ENCODE data around the gene KRTAP13-2.

DNA sequence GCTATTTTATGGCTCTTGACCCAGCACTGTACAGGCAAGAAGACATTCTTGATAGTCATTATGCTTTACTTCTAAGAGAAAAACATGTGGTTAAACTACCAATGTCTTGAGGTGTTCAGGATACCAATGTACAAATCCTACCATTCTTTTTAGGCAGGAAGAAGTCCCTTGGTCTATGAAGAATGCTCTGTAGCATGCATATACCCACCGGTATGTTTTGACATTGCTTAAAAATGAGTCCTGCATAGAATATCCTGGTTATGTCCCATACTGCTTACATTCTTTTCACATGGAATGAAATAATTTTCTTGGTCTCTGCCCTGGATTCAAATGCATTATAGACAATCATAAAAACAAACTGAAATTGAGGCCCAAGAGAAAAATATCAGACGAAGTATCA, 39.4 kb downstream of the KRTAP13-2 start:
- TF ChIP-seq EZH2 (IDR thresholded peaks at IDR 0.05; ENCODE audit: borderline replicate concordance, insufficient read depth, low read length, poor library complexity, severe bottlenecking) (no peak), CTCF (IDR thresholded peaks at IDR 0.05; ENCODE audit: poor library complexity, severe bottlenecking) (no peak), TAF1 (IDR thresholded peaks at IDR 0.05; ENCODE audit: low read depth) (no peak), MXI1 (conservative IDR thresholded peaks at IDR 0.05; ENCODE audit: poor library complexity, severe bottlenecking) (no peak), EP300 (conservative IDR thresholded peaks at IDR 0.05; ENCODE audit: poor library complexity, severe bottlenecking) (no peak), POLR2AphosphoS5 (IDR thresholded peaks at IDR 0.05) (no peak), SMC3 (conservative IDR thresholded peaks at IDR 0.05; ENCODE audit: poor library complexity) (no peak)
